NK-92 (cell line): ENCODE results near the gene SLITRK1.

Source experiments
- DNase-seq: peaks from one replicate; lab custom pipeline; 2025; ENCODE audit not compliant: unreplicated experiment; lab: John Stamatoyannopoulos, UW

The SLITRK1 gene

GRCh38 chr13:83867708-83868107, 14.6 kb downstream of the SLITRK1 start:
- DNase-seq = no peak

GRCh38 chr13:83865161-83866137, 16.8 kb downstream of the SLITRK1 start:
- DNase-seq = no peak

GRCh38 chr13:83853771-83854170, 28.5 kb downstream of the SLITRK1 start:
- no peak for DNase-seq

GRCh38 chr13:83845106-83845505, 37.2 kb downstream of the SLITRK1 start:
- no peak for DNase-seq

GRCh38 chr13:83839146-83839545, 43.1 kb downstream of the SLITRK1 start:
- DNase-seq = no peak

GRCh38 chr13:83831796-83832195, 50.5 kb downstream of the SLITRK1 start:
- DNase-seq = no peak

- DNase-seq = no peak
These were observed 52.5 kb downstream of the SLITRK1 start for GRCh38 chr13:83829810-83830209.

GRCh38 chr13:83827338-83827737, 54.9 kb downstream of the SLITRK1 start:
- DNase-seq = no peak
